Epithelial cell of proximal tubule (primary cell): ENCODE results near the gene NNT. TPM values are rescaled to one million over a fixed set of nuclear protein-coding genes. Genes with fewer than 3 reads are reported as not detected.
"Not testable (repeated sequence)": the region's sequence is repeated elsewhere in the genome, so short reads cannot be mapped to it uniquely, and the experiment has no call there.

ENCODE experiments used
- DNase-seq: peaks from one replicate; pipeline ENCODE4 v3.0.0-alpha.2; 2011; ENCODE audit warnings: low read depth
- H3K4me3 ChIP-seq: 2 replicates; pipeline ENCODE4 v1.5.1; 2011; ENCODE audit warnings: low read depth, mild to moderate bottlenecking, low read length
- total RNA-seq: library from RNA; depleted of rRNA; stranded (reverse); fragments of >200 nt; gene quantifications from 2 replicates; pipeline ENCODE4 v1.2.3, GENCODE V29; 2015
- TF ChIP-seq, protein P1 (sequence below): conservative IDR thresholded peaks from 2 replicates; pipeline ENCODE4 v1.5.1; 2012; ENCODE audit warnings: low read depth, mild to moderate bottlenecking, low read length

The NNT gene
- total RNA-seq, 1 donor from 2014 or later = 36.5 TPM

DNA sequence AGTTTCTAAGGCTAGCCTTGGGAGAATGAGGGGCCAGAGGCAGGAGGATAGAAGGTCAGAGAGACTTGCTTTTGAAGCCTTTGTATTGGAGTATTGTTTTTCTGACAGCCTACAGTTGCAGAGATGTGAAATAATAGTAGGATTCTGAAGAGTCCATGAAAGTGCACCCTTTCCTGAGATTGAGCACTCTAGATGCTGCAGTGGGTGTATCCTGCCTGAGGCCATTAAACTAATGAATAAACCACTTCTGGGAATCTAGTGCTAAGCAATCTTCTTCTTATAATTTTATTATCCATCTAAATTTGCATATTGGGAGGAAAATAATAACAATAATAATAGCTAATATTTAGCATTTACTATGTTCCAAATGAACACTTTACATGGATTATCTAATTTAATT lies 19.3 kb upstream of the NNT start:
- TF ChIP-seq, protein P1, sequence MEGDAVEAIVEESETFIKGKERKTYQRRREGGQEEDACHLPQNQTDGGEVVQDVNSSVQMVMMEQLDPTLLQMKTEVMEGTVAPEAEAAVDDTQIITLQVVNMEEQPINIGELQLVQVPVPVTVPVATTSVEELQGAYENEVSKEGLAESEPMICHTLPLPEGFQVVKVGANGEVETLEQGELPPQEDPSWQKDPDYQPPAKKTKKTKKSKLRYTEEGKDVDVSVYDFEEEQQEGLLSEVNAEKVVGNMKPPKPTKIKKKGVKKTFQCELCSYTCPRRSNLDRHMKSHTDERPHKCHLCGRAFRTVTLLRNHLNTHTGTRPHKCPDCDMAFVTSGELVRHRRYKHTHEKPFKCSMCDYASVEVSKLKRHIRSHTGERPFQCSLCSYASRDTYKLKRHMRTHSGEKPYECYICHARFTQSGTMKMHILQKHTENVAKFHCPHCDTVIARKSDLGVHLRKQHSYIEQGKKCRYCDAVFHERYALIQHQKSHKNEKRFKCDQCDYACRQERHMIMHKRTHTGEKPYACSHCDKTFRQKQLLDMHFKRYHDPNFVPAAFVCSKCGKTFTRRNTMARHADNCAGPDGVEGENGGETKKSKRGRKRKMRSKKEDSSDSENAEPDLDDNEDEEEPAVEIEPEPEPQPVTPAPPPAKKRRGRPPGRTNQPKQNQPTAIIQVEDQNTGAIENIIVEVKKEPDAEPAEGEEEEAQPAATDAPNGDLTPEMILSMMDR = no peak
- DNase-seq = no peak
- no peak overlapping the region for H3K4me3 ChIP-seq

- TF ChIP-seq, protein P1 = no peak
- DNase-seq = no peak
These were observed 18.7 kb upstream of the NNT start for GRCh38 chr5:43584166-43584699.

GRCh38 chr5:43588842-43589241 lies 14.1 kb upstream of the NNT start:
- H3K4me3 ChIP-seq = no peak overlapping the region
- TF ChIP-seq, protein P1 = no peak
- DNase-seq = no peak

More at GRCh38 chr5:43584166-43584699, 18.7 kb upstream of the NNT start:
- no peak overlapping the region for H3K4me3 ChIP-seq

DNA sequence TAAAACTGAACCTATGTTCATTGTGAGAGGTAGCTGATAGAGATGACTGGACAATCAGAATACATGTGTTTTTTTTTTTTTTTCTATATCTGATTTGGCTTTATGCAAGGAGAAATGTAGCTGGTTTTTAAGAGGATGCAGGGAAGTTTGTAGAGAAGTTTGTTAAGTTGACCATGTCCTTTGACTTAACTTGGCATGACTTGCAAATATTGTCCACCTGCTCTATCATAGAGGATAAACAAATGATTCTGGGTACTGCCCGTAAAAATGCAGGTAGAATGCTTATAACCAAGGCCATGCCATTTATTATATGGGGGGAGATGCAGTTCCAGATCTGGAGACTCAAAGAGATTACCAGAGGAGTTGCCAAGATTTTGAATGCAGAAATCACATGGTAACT lies 13.7 kb upstream of the NNT start:
- DNase-seq = no peak
- TF ChIP-seq, protein P1 = no peak
- H3K4me3 ChIP-seq = no peak overlapping the region

- no peak overlapping the region for H3K4me3 ChIP-seq
- DNase-seq = no peak
- TF ChIP-seq, protein P1 = no peak
These were observed 12.3 kb upstream of the NNT start for GRCh38 chr5:43590700-43591099.

DNA sequence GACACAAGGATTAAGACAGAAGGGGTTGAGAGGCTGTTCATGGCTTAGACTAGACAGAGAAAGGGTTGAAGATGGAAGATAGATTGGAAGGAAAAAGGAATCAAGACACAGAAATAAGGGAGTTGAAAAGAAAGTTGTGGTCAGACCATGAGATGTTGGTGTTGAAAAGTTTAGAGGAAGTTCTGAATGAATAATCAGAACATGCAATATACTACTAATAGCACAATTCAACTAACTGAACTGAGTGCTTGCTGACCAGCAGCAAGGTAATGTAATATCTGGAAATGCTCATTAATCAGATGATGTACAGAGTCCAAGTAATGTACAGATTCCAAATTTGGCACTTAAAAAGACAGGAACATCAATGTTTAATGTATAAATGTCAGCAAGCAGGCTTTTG lies 10.6 kb upstream of the NNT start:
- DNase-seq = no peak
- H3K4me3 ChIP-seq = no peak overlapping the region
- TF ChIP-seq, protein P1 = no peak

DNA sequence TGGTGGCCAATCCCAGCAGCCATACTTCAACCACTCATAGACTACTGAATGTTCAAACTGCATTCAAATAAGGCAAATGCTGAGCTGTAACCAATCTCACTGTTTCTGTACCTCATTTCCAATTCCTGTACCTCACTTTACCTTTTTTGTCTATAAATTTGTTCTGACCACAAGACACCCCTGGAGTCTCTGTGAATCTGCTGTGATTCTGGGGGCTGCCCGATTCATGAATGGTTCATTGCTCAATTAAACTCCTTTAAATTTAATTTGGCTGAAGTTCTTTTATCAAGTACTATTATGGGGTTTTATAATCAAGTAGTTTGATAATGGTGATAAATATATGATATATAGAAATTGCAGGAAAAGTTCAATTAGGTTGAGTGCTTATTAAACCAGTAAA lies 4.1 kb upstream of the NNT start:
- not testable (repeated sequence) for DNase-seq, H3K4me3 ChIP-seq
